Kidney tubule cell (primary cell): ENCODE measurements around the gene IMMP2L.
"Not testable (repeated sequence)": the region's sequence is repeated elsewhere in the genome, so short reads cannot be mapped to it uniquely, and the experiment has no call there.

Source experiments
- DNase-seq: peaks from one replicate; pipeline ENCODE4 v3.0.0-alpha.2; 2018; ENCODE audit warnings: low spot score

IMMP2L gene

DNA sequence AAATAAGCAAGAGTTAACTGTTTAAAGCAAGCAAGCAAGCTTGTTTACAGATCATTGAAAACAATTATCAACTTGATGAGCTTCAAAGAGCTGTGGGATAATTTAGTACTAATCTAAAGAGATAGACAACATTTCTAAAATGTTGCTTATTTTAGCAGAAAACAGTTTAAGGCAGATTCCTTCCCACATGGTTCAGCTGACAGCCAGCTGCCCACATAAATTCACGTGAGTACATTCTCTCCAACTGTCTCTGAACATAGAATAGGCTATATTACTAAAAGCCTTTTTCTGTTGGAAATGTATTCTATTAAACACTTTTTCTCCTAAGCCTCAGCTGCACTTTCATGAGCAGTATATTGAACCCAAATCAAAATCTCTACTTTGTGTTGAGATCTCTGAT is 297.3 kb downstream of the IMMP2L start:
- no peak for DNase-seq

DNA sequence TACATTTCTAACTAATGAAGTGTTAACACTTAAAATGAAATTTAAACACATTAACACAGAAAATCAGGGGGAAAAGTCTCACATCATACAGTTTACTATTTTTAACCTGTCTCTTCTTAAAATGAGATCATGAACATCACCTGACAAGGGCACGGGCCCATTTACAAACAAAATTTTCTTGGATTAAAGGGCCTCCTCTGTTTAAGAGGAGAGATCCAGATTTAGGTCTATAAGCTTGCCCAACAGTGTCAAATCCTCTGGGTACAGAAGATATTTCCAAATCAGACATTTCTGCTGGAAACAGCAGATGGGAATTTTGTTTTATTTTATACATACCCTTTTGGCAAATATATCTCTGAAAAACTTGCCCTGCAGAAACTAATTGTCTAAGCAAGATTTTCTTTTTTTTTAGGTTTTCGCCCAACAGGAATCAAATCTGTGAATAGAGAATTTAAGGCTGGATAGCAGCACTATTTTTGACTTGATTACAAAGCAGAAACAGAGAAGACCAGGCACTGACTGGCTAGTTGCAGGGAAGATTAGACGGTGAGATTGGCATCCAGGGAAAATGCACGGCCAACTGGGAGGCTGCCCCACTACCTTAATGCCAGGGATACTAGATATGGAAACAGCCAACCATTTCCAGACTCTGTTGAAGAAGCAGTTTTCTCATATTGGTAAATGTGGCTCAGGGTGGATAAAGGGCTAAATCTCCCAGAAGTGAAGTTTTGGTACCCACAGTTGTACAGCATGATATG is 298.0 kb downstream of the IMMP2L start:
- DNase-seq: peak; percentile 13

DNA sequence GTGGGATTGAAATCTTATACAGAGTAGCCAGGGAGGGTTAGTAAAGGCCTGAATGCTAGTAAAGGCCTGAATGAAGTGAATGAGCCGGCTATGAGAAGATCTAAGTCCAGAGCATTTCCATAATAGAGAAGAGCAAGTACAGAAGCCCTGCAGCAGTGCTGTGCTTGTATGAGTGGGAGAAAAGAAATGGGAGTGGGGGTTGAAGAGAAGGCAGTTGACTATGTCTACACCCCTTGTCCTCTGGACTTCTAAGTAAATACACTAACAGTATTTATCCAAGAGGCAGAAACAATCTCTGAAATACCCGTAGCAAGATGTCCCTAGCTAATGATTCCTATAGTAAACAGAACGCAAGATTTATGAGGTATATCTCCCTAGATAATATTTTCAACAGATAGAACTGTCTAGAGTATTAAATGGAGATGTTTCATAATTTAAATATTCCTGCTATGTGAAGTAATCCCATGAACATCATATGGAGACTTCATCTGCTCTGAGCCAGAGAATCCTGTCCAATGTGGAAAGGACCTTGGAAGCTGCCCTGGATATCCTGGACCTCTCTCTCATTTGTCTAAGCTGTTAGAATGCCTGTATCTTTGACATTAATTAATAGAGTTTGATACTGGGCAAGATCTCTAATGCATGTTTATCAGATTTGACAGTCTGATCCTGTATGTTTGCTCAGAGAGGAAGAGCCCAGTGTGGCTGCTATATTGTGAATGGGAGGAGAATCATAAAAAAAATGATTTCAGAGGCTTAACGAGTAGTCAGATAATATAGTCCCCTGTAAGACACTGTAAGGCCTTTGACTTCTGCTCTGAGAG is 299.8 kb downstream of the IMMP2L start:
- DNase-seq: no peak

- DNase-seq: no peak
These were observed 300.8 kb downstream of the IMMP2L start for GRCh38 chr7:111261496-111261895.

DNA sequence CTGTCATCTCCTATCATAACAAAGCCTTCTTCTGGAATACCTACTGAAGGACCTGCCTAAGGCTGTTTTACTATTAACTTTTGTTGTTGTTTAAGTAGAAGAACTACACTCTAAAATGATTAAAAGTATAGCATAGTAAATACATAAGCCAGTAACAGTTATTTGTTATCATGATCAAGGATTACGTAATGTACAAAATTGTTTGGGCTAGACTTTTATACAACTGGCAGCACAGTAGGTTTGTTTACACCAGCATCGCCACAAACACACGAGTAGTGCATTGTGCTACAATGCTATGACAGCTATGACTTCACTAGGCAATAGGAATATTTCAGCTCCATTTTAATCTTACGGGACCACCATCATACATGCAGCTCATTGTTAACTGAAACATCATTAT is 302.3 kb downstream of the IMMP2L start:
- DNase-seq: no peak

- no peak for DNase-seq
These were observed 305.9 kb downstream of the IMMP2L start for GRCh38 chr7:111256391-111256790.

DNA sequence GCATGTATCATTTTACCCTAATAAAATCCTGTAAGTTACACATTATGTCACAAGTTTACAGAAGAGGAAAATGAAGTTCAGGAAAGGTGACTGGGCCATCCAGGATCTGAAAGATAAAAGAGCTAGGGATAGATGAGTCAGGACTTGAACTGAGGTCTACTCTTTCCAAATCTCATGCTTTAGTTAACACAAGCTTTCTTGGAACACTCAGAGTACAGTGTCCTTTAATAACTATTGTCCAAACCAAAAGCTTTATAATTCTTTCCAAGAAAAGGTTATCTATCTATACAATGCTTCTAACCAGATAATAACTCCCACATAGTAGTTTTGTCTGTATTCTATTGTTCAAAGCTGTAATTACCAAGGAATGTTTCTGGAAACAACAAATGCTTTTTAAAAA is 306.7 kb downstream of the IMMP2L start:
- DNase-seq: peak; percentile 42

- DNase-seq: not testable (repeated sequence)
These were observed 310.9 kb downstream of the IMMP2L start for GRCh38 chr7:111251365-111251764.

GRCh38 chr7:111249807-111250206 is 312.5 kb downstream of the IMMP2L start:
- not testable (repeated sequence) for DNase-seq

- no peak for DNase-seq
These were observed 320.0 kb downstream of the IMMP2L start for GRCh38 chr7:111242141-111242755.

GRCh38 chr7:111240371-111240770 is 321.9 kb downstream of the IMMP2L start:
- DNase-seq: no peak

- no peak for DNase-seq
These were observed 322.9 kb downstream of the IMMP2L start for GRCh38 chr7:111239437-111239836.

DNA sequence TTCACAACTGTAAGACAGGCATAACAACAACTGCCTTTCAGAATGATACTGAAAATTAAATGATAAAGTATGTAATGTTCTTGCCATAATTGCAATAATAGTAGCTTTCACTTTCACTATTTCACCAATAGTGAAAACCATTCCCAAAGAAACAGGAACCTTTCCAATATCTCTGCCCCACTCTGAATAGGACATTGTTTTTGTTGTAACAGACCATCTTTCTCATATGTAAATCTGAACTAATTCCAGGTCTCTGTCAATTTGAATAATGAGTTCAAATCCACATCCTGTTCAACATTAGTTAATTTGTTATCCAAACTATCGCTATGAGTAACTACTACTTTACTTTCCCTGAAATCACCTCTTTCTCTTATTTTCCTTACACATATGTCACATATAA is 323.4 kb downstream of the IMMP2L start:
- no peak for DNase-seq

- no peak for DNase-seq
These were observed 326.6 kb downstream of the IMMP2L start for GRCh38 chr7:111235709-111236108.

DNA sequence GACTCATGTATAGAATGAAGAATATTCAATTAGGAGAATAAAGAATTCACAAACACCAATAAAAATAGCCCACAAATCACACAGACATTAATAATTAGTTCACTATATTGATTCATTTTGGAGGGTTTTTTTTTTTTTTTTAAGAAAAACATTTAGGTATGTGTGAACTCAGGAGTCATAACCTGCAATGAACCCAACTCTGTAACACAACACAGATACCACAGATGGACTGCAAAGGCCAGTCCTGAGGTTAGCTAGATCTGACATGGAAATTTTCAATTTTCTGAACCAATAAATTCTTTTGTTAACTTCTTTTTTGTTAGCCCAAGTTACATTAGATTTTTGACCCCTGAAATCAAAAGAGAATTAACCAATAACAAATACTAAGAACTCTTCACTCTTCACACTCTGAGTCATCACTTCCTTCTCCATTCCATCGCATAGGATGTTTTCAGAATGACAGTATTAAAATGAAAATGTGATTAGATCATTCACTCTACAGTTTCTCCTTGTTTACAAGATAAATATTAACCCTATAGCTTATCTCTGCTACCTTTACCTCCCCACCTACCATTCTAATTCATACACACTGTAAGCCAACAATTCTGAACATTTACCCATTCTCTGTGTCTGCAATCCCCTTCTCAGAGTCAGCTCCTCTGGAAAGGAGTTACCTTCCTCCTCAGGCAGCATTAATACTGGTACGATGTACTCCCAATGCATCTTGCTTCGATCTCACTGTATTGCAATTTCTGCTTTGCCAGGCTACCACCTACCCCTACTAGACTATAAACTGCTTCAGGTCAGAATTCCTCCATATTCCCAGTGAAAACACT is 329.8 kb downstream of the IMMP2L start:
- peak; percentile 81 for DNase-seq

- peak; percentile 65 for DNase-seq
These were observed 332.4 kb downstream of the IMMP2L start for GRCh38 chr7:111229916-111230315.

GRCh38 chr7:111229181-111229740 is 333.0 kb downstream of the IMMP2L start:
- DNase-seq: no peak

GRCh38 chr7:111228437-111228836 is 333.9 kb downstream of the IMMP2L start:
- no peak for DNase-seq

DNA sequence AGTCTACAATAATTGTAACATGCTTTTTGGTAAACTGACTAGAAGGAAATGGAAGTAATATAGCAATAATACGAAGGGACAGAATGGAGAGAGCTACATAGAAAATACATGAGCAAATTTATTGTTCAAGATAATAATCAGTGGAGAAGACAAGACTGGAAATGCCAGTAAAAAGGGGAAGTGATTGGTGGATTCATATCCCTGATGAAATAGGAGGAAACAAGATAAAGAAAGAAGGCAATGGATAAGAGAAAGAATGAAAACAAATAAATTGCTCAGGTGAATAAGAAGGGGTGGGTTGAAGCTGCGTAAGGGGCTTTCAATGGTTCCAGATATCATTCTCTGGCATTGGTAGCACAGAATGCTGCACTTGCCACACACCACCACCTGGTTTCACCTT is 335.5 kb downstream of the IMMP2L start:
- DNase-seq: no peak

DNA sequence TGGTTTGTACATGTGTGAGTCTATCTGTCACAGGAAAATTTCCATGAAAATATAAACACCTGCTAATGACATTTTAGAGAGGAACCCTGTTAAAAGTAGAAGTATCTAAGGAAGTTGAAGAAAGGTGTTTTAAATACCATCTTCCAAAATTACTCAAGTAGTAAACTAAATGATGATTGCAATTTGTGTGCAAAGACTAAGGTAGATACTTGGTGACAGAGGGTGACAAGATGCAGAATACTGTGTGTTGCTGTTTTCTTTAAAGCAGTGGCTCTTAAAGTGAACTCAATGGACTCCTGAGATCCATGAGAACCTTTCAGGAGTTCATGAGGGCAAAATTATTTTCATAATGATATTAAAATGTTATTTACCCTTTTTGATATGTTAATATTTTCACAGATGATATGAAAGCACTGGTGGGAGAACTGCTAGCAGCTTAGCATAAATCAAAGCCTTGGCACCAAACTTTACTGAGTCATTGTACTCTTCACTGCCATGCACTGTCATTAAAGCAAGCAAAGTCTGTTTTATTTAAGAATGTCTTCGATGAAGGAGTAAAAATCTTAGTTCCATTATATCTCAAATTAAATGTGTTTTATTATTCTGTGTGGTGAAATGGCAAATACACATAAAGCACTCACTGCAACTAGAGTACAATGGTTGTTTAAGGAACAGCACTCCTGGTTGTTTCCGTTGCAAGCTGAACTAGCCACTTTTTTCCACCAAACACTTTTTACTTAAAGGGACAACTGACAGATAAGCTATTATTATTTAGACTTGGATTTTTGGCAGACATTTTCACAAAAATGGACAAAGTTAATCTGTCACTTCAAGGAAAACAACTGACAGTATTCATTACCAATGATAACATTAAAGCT is 337.7 kb downstream of the IMMP2L start:
- no peak for DNase-seq

GRCh38 chr7:111223802-111224253 is 338.5 kb downstream of the IMMP2L start:
- peak; percentile 15 for DNase-seq
